Stimulated activated CD4-positive, alpha-beta T cell treated with anti-CD3 and anti-CD28 coated beads, Interleukin-2, amount 100 ng/mL, for 48 hours (primary cell): Measurements from ENCODE around the gene ENAH.

Experiments used
- DNase-seq, 2 donors: peaks; one replicate each; pipeline ENCODE4 v3.0.0-alpha.2; 2020

Gene ENAH

DNA sequence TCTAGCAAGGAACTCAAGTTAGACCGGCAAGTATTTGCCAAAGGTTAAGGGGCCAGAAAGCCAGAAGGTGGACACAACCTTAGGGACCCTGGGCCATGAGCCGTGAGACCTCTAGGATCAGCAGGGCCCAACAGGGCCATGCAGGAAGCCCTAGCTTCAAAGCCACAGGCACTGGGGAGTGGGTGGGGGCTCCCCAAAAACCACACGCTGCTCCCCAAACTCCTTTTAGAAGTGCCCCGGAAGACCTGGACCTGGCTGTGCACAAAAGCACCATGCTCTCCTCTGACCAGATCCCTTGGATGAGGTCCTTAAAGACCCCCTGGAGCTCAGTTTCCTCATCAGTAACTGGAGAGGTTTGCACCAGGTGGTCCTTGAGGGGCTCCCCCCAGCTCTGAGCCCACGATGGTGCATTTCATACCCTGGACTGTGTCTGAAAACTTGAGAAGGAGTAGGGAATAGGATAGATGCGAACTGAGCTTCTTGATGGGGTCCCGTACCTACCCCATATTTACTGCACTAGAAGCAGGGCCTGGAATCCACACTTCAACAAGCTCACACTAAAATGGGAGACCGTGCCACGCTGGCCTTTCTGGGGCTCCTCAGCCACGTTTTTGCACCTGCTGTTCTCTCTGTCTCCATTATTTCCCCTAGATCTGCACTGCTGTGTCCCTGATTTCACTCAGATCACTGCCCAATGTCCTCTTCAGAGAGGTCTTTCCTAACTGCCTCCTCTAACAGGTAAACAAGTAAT, 184.5 kb downstream of the ENAH start:
- DNase-seq = no peak

DNA sequence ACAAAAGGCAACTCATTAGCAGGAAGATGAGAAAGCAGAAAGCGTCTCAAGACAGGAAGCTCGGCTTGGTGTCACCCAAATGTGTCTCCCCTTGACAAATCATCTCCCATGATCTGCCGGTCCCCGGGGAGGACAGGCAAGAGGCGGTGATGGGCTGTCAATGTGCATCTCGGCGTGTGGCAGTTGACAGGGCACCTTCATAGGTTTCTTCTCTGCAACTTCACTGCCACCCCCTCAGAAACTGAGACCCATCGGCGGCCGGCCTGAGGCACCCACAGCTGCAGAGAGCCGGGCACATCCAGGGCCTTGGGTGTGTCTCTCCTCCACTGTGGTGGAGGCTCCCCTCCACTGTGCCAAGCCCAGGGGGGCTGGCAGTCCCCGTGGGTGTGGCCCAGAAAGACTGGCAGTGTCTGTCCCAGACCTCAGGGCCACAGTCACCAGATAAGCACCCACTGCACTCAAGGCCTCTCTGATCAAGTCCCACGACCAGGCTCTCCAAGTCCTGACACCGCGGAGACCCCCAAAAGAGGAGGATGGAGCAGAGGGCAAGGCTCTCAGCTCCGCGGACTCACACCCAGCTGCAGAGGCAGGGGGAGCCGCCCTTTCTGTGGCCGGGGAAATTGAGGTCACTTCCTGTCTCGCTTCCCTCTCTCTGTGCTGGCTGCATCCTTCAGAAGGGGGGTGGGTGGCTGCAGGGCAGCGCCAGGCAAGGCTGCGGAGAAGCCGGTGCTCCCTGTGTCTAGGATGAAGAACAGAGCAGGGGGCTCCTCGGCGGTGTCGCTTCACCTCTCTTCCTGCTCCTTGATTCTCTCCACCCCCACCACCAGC, 185.5 kb downstream of the ENAH start:
- DNase-seq = peak; percentile 62 to 64

DNA sequence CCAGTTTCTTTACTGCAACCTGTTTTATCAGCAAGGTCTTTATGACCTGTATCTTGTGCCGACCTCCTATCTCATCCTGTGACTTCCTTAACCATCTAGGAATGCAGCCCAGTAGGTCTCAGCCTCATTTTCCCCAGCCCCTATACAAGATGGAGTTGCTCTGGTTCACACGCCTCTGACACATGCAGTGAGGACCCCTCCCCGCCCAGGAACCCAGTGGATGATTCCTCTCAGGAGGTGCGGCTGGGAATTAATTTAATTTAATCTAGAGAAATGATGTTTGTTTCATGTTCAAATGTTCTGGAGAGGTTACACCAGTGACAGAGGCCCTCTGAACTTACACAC, 186.1 kb downstream of the ENAH start:
- DNase-seq = no peak

DNA sequence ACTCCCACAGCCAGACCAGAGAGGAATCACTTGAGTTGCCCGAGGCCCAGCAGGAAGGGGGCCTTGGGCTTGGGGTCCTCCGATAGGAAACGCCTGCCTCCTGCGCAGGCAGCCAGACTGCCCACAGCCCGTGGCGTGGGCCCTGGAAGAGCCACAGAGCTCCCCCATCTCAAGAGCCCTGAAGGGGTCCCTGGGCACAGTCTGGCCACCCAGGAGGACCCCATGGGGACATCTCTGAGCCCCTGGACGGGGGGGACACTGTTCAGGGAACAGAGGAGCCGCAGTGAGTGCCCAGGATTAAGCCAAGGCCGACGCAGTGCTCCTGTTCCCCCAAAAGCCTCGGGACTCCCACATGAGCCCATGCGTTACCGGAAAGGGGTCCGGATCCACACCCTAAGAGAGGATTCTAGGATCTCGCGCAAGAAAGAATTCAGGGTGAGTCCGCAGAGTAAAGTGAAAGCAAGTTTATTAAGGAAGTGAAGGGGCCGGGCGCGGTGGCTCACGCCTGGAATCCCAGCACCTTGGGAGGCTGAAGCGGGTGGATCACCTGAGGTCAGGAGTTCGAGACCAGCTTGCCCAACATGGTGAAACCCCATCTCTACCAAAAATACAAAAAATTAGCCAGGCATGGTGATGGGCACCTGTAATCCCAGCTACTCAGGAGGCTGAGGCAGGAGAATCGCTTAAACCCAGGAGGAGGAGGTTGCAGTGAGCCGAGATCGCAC, 187.0 kb downstream of the ENAH start:
- no peak for DNase-seq

DNA sequence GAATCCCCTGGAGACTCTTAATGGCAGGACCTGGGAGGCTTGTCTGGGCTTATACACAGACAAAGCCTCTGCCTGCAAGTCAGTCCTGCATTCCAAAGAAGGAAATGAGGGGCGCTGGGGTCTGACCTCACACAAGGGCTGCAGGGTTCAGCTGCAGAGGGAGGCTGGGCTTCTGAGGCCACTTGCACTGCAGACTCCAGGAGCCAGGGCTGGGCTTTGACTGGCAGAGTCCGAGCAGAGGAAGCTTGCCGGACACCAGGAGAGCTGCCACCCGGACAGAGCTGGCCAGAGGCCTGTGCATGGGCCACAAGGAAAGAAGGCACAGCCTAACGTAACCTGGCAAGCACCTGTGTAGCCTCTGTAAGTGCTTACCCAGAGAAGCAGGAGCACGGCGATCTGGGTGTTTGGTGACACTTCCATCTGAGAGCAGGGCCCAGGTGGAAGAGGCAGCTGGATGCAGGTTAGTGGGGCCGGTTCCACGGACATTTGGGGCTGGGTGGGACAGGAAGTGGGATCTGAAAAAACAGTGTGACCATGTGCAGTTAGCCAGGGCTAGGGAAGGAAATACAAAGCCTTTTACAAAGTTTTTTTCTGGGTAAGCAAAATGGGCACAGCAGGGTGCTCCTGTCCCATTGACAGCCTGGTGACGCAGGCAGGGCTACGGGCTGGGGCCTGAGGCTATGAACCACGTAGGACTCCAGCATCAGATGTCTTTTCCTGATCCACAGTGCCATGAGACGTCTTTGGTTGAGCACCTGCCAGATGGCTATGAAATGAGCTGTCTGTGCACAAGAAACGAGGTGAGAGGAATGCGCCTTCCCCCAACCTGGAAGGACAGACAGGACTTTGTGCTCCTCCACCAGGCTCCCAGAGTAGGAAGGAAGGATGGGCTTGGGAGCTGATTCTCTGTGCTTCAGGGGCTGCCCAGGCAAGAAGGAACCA, 187.8 kb downstream of the ENAH start:
- no peak for DNase-seq

DNA sequence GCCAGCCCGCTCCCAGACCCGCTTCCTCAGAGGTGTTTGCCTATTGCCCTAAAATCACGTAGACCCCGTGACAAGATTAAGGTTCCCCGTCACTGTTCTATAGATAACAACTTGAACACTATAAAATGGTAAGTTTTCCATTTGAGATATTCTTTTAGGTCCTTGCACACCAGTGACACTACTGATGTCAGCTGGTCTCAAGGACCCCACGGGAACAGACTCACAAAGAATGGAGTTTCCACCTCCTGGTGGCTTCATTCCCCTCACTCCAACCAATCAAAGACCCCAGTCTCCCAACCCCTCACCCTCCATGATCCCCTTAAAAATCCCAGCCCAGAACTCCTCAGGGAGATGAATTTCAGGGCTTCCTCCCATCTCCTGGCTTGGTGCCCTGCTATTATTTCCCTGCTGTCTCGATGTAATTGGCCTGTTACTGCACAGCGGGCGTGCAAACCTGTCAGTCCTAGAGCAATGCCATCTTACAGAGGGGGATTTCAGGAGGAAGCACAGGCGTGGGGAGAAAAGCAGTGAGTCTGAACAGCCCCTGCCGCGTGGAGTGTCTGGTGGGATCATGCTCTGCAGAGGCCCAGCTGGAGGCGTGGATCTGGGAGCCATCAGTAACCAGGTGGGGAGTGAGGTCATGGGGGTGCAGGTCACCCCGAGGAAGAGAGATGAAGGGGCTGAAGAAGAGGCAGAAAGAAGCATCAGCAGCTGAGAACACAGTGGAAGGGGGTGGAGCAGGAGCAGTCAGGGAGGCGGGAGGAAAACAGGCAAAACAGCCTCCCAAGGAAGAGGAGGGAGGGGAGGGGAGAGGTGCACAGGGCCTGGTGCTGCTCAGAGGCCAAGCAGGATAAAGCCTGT, 190.0 kb downstream of the ENAH start:
- no peak for DNase-seq

DNA sequence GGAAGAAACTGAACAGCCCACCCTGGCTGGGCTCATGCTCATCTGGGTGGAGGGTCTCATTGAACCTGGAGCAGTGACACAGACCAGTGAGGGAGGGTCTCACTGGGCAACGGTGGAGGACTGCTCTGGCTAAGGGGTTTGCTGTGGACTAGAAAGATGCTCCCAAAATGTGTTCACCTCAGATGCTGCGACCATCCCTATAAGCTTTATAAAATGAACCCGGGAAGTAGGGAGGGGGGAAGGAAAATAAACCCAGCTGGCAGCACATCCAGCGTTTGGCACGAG, 190.6 kb downstream of the ENAH start:
- no peak for DNase-seq

DNA sequence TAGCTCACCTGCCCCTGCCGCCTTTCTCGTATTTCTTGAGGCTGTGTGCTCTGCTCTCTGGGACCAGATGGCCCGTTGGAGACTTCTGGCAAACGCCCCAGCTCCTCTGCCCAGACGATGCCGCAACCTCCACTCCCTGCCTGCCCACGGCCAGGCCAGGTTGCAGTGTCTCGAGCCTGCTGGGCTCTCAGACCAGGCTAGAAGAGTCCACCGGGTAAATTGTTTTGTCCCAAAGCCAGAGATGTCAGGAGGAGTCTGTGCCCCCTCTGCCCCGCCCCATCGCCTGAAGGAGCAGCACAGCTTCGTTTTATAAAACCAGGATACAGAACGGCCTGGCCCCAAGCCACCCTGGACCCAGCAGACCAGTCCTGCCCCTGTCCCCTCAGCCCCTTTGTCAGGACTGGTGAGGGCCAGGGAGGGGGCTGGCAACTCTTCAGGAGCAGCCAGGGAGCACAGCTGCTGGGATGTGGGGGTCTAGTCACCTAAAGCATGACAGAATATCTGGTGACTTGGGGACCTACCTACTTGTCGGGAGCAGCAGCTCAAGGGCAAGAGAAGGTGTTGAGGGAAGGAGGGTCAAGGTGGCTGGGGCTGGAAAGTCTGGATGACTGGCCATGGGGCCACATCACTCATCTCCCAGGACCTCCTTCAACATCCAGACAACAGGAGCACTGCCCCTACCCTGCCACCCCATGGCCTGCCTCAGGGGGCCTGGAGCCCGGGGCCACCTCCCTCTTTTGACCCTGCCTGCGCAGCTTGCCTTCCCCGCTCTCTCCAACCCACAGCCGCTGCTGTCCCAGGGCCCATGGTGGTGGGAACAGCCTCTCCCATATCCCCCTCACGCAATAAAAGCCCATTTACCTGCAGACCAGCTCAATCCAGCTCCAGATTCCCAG, 191.1 kb downstream of the ENAH start:
- DNase-seq = no peak

DNA sequence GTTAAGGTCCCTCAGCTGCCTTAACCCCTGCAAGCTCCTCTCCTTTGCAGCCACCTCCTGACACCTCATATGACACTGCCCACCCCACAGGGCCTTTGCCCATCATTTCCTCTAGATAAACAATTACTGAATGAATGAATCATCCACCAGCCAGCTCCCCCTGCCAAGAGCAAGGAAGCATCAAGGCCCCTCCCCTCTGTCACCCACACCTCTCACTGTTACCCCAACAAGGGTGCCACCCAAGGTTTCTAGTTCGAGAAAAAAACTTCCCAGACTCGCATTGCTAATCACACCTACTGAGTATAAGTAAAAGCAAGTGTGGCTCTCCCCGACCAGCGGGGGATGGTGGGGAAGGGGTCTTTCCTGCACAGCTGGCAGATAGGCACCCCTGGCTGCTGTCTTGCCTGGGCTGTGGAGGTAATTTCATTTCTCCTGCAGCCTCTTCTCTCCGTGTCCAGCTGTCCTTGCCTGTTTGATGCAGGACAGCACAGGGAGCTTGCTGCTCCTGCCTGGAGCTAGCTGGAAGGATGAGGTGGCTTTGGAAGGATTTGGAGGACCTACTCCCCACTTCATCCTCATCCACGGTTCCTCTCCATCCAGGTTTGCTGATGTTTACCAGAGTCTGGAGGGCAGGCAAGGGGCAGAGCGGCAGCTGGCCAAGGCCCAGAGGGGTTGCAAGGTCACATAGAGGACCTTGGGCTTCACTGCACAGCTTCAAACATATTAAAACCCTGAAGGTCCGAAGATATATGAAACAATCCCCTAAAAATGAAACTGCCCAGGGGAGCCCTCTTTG, 192.0 kb downstream of the ENAH start:
- DNase-seq = no peak

DNA sequence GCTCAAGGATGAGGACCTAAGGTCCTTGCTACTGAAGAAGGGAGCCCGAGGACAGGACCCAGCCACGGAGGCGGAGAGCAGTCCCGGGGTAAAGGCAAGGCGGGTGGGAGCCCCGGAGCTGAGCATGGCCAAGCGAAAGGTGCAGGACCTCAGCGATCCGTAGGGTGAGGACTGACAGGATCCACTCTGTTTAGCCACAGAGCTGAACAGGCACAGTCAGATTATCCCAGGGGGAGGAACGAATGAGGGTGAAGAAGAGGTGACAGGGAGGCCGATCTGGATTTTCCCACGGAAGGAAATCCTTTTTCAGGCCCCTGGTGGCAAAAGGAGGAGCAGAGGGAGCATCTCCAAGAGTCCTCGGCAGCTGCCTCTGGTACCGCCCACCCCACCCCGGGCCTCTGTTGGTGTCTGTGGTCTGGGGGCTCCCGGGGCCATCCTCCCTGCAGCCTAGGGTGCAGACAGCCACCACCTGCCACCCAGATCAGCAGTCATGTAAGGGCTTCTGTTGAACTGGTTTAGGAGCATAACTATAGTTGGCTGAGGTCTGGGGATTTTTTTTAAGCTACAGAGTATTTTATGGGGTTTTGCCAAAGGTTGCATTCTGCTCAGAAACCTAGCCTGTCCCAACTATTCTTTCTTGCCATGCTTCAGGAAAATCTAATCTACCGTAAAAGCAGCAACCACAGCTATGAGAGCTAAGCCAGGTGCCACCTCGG, 192.7 kb downstream of the ENAH start:
- no peak for DNase-seq

DNA sequence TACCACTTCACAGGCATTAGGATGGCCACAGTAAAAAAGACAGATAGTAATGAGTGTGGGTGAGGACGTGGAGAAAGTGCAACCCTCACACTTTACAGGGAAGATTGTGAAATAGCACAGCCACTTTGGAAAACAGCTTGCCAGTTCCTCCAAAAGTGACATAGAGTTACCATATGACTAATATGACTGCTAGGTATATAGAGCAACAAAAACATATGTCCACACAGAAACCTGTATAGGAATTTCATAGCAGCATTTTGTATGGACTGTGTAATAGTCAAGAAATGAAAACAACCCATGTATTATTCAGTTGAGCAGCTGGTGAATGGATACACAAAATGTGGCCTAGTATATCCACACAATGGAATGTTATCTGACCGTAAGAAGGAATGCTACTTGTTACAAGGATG, 194.7 kb downstream of the ENAH start:
- DNase-seq = no peak

DNA sequence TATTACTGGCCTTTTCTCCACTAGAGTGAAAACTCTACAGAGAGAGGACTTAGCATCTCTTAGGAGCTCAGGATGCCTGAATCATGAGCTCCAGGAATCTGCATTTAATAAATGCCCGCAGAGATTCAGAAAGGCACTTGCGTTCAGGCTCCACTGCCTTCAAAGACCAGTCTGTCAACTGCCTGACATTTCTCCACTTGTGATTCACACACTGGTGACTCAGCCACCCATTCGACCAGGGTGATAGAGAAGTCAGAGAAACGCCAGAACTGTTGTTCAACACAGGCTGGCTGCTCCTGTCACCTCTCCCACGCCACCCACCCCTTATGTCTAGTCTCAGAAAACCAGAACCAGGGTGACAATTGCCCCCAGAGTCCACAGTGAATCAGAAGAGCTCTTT, 198.2 kb downstream of the ENAH start:
- peak; percentile 69 to 71 for DNase-seq

DNA sequence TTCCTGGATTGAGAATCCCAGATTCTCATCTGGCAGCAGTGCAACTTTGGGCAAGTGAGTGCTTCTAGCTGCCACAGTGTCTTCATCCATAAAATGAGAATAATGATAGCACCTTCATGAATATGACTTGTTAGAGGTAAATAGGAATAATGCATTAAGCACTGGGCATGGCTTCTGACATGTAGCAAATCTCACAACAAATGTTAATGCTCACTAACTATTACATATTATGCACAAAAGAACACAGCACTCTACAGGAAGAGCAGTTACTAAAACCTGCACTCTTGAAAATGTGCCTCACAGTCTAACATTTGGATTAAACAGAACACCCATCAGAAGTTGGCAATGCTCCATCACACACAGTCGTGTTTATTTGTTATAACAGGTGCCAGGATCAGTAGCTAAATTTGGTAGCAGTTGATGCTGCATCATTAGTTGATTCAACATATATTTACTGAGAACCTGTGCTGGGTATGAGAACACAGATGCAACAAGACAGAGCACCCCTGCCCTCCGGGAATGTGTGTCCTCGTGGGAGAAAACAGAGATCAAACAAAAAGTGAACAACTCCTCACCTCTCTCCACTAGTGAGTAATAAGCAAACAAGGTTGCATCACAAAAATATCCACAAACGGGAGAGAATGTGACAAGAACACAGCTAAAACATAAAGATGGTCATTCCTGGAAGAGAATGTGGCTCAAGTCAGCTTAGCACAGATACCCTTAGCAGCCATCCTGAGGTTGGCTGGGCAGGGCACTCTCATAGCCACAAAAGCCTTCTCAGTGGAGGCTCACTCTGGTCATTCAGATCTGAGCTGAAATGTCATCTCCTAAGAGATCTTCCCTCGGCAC, 198.9 kb downstream of the ENAH start:
- no peak for DNase-seq

DNA sequence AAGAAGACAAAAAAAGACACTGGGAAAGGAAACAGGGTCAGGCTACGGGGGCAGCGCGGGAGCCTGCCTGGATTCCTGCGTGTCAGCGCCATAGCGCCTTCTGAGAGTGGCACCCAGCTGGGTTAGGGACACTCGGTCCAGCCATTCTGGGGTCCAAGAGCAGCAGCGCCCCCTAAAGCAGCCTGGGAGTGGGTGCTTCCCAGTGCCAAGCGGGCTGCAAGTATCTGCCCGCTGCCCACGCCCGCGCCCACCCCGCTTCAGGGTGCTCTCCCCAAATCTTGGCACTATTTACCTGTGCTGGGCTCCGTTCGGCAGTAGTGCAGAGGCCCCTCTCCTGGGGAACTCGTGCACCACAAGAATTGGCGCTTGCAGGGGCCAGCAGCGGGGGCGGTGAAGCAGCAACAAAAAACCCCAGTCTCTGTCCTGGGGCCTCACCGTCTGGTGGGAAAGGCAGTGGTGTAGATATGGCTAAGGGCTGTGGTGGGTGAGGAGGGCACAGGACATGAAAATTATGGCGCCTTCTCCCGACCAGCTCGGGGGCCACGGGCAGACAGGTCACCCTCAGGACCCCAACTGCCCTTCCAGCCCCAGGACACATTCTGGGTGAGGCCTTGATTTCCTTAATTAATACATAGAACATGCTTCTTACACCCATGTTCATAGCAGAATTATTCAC, 200.9 kb downstream of the ENAH start:
- no peak for DNase-seq

DNA sequence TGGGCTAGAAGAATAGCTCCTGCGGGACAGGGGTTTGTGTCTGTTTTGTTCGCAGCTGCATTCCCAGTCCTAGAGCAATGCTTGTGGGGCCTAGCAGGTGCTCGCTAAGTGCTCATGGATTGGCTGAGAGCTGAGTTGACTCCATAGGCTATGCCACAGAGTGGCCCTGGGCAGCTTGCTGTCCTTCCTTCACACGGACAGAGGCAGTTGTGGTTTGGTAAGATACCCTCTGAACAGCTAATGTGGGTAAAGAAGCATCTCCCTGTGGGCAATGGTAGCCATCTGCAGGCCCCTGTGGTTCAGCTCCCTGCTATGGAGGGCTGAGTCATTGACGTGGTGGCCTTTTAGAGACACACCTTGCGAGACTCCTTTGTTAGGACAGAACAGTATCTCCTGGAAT, 201.6 kb downstream of the ENAH start:
- no peak for DNase-seq

DNA sequence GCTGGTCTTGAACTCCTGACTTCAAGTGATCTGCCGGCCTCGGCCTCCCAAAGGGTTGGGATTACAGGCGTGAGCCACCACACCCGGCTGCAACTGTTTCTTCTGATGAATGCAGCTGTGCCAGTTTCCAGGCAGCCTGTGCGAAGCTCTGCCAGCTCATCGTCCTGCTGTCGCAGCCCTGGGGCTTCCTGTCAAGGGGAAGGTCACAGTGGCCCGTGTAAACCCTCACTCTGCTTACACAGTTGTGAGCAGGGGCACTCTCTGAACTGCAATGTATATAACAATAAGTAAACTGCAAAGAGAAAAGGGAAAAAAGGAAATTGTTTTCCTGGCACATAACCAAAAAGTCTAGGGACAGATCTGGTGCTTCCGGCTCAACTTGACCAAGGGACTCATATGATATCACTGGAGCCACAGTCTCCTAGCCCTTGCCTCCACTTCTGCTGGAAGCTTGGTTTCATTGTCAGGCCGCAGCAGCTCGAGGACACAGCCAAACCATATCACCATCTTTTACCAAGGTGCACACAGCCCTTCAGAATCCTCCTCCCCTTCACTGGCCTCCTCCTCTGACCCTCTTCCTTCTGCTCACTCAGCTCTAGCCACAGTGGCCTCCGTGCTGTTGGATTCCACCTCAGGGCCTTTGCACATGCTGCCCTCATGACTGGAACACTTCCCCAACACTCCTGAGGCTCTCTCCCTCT, 202.3 kb downstream of the ENAH start:
- DNase-seq = no peak

DNA sequence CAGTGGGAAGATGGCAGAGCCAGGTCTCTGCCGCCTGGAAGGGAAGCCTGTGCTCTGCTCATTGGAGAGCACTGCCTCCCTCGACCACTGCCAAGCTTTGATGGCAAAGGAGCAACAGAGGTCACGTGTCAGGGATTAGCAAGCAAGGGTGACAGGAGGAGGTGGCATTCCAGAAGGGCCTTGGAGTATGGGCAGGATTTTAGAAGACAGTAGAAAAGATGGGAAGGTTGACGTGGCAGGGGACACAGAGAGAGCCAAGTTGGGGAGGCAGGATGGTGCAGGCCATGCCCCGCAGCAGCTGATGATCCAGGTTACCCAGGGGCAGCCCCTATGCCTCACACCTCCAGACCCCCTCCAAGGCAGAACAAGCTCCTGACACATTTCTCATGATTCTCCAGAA, 203.1 kb downstream of the ENAH start:
- no peak for DNase-seq
